Panc1 (cell line): ENCODE measurements around the gene RARRES2. TPM values are rescaled to one million over a fixed set of nuclear protein-coding genes. Genes with fewer than 3 reads are reported as not detected.

Experiments
- ATAC-seq: fragments of 200-7000 bp; cut with Tn5 transposase; 2 replicates; pipeline ENCODE4 v1.9.1; 2020; ENCODE audit warnings: mild to moderate bottlenecking, moderate library complexity
- BruUV-seq: library from RNA; stranded (reverse); fragments of 400-500 nt; replicated peaks from 2 replicates; lab custom pipeline; 2021; lab: Mats Ljungman, UMichigan
- CTCF ChIA-PET: fragments of 300-600 bp; sonication (Branson Sonifier 250); formaldehyde crosslinking; loops from one replicate; lab custom pipeline; 2022; ENCODE audit warnings: antibody characterized with exemption; lab: Charles Lee
- POLR2A ChIA-PET: fragments of 300-600 bp; sonication (Branson Sonifier 250); formaldehyde crosslinking; loops from one replicate; lab custom pipeline; 2022; ENCODE audit warnings: antibody characterized with exemption; lab: Charles Lee
- DNase-seq: peaks from one replicate; pipeline ENCODE4 v3.0.0-alpha.2; 2010; ENCODE audit warnings: low read depth, low spot score
- H3K27ac ChIP-seq: 2 replicates; pipeline ENCODE4 v1.5.1; 2011; ENCODE audit warnings: mild to moderate bottlenecking, low read length, inconsistent platforms
- H3K27me3 ChIP-seq: fragments of 200-500 bp; sonication (Bioruptor generic); 2 replicates; pipeline ENCODE4 v1.6.0; 2014; ENCODE audit warnings: low read length, inconsistent platforms; ENCODE audit not compliant: control insufficient read depth, insufficient read depth
- H3K36me3 ChIP-seq: fragments of 200-500 bp; sonication (Bioruptor generic); 2 replicates; pipeline ENCODE4 v1.5.1; 2014; ENCODE audit warnings: inconsistent platforms, mild to moderate bottlenecking, low read length, moderate library complexity; ENCODE audit not compliant: control insufficient read depth, insufficient read depth
- H3K4me1 ChIP-seq: 2 replicates; pipeline ENCODE4 v1.5.1; 2011; ENCODE audit warnings: inconsistent platforms, mild to moderate bottlenecking, low read length, moderate library complexity; ENCODE audit not compliant: control insufficient read depth, insufficient read depth
- H3K4me3 ChIP-seq, 2 experiments: 2 replicates each; pipeline ENCODE4 v1.5.1; 2011 to 2012; ENCODE audit warnings: low read depth in 2 of 2, low read length in 2 of 2, mild to moderate bottlenecking in 2 of 2, inconsistent platforms in 1 of 2, moderate library complexity in 1 of 2
- H3K9me3 ChIP-seq: fragments of 200-500 bp; sonication (Bioruptor generic); 2 replicates; pipeline ENCODE4 v1.5.1; 2014; ENCODE audit warnings: low read depth, mild to moderate bottlenecking, inconsistent platforms, low read length, moderate library complexity; ENCODE audit not compliant: control insufficient read depth, insufficient read depth
- POLR2AphosphoS5 ChIP-seq: IDR thresholded peaks from 2 replicates; pipeline ENCODE4 v1.6.1; 2012; ENCODE audit warnings: mild to moderate bottlenecking, low read depth, low read length, moderate library complexity
- SIN3A ChIP-seq: IDR thresholded peaks from 2 replicates; pipeline ENCODE4 v1.6.1; 2012; ENCODE audit warnings: low read depth, mild to moderate bottlenecking, low read length, moderate library complexity, borderline replicate concordance; ENCODE audit not compliant: insufficient read depth
- TCF7L2 ChIP-seq: IDR thresholded peaks from 2 replicates; pipeline ENCODE4 v1.6.1; 2011; ENCODE audit warnings: mild to moderate bottlenecking, low read depth, low read length, inconsistent platforms
- in situ Hi-C: cut with HindIII; loops from 2 replicates; pipeline ENCODE4 v1.10.0; 2016; ENCODE audit warnings: low sequenced_read_pairs, low pct_unique_long_range_greater_than_20kb
- intact Hi-C: fragments of 100-400 bp; cut with micrococcal nuclease; formaldehyde crosslinking; loops from one replicate; pipeline ENCODE4 v1.10.0; 2022; ENCODE audit not compliant: unreplicated experiment
- total RNA-seq: library from RNA; stranded (reverse); gene quantifications from one replicate; pipeline ENCODE4 v1.2.1, GENCODE V29; 2021; ENCODE audit not compliant: unreplicated experiment
- TF ChIP-seq, protein P1 (sequence below), 2 experiments: IDR thresholded peaks; 2 replicates each; pipeline ENCODE4 v1.6.1; 2011 to 2012; ENCODE audit warnings: low read depth in 2 of 2, control low read depth in 1 of 2, low read length in 1 of 2, mild to moderate bottlenecking in 1 of 2, moderate library complexity in 1 of 2; ENCODE audit not compliant: insufficient read depth in 1 of 2
- TF ChIP-seq, protein P2 (sequence below): fragments of 450-650 bp; IDR thresholded peaks from 2 replicates; pipeline ENCODE4 v1.5.1; 2017; ENCODE audit warnings: mild to moderate bottlenecking

RARRES2 gene
- total RNA-seq, 1 experiment from 2014 or later = 1.1 TPM

DNA sequence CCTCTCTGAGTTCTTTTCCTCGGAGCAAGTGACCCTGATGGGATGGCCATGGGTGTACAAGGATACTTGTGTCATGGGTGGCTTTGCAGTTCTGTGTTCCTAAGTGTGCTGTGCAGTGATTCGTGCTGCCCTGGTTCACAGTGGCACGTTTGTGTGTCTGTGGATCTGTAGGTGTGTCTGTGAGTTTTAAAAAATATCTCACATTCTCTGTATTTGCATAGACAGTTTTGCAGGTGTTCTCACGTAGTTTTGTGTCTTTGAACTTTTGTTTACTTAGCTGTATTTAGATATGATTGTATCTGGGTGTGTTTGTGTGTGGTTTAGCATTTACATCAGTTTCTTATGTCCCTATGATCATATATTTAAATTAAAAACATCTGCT is 41.4 kb upstream of the RARRES2 start:
- H3K9me3 ChIP-seq = no peaks in the 10 kb centered on the region
- POLR2A ChIA-PET = no interaction called here

DNA sequence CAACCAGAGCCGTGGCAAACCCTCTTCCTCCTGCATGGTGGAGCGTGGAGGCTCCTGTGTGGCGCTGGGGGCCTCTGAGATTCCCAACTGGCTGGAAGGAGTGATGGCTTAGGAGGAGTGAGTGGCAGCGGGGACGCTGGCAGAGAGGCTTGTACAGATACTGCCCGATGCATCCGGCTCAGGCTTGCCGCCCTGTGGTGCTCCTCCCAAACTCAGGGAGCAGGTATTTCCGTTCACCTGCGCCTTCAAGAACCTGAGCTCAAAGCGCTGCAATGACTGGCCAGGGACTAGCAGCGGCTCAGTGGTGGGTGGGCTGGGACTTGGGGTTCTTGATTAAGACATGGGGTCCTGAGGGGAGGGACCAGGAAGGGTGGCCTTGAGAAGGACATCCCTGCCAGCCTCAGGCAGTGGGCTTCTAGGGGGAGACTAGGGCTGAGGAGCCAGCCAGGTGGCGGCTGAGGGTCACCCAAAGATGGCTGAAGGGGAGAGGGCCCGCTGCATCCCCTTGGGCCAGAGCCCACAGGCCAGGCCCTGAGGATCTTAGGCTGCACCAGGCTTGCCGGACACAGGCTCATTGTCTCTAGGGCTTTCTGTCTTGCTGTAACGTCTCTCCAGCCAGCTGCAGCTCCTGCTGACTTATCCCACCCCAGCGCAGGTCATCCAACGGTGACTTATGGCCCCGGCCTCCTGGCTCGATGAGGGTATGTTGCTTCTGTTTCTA is 40.9 kb upstream of the RARRES2 start:
- CTCF ChIA-PET = no interaction called here
- no peak for ATAC-seq
- POLR2A ChIA-PET = interaction anchor here (0.6 kb wide), 1 partner anchor 724 kb away, joined by 11 read pairs; no protein-coding TSS in a partner anchor
- TF ChIP-seq POLR2AphosphoS5 = no peak
- no peak for TF ChIP-seq SIN3A
- no peak for TF ChIP-seq TCF7L2
- TF ChIP-seq, protein P1, sequence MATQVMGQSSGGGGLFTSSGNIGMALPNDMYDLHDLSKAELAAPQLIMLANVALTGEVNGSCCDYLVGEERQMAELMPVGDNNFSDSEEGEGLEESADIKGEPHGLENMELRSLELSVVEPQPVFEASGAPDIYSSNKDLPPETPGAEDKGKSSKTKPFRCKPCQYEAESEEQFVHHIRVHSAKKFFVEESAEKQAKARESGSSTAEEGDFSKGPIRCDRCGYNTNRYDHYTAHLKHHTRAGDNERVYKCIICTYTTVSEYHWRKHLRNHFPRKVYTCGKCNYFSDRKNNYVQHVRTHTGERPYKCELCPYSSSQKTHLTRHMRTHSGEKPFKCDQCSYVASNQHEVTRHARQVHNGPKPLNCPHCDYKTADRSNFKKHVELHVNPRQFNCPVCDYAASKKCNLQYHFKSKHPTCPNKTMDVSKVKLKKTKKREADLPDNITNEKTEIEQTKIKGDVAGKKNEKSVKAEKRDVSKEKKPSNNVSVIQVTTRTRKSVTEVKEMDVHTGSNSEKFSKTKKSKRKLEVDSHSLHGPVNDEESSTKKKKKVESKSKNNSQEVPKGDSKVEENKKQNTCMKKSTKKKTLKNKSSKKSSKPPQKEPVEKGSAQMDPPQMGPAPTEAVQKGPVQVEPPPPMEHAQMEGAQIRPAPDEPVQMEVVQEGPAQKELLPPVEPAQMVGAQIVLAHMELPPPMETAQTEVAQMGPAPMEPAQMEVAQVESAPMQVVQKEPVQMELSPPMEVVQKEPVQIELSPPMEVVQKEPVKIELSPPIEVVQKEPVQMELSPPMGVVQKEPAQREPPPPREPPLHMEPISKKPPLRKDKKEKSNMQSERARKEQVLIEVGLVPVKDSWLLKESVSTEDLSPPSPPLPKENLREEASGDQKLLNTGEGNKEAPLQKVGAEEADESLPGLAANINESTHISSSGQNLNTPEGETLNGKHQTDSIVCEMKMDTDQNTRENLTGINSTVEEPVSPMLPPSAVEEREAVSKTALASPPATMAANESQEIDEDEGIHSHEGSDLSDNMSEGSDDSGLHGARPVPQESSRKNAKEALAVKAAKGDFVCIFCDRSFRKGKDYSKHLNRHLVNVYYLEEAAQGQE (IDR thresholded peaks at IDR 0.05; ENCODE audit: insufficient read depth in 1 of 2, low read depth in 2 of 2, low read length in 1 of 2) = no peak
- TF ChIP-seq, protein P2, sequence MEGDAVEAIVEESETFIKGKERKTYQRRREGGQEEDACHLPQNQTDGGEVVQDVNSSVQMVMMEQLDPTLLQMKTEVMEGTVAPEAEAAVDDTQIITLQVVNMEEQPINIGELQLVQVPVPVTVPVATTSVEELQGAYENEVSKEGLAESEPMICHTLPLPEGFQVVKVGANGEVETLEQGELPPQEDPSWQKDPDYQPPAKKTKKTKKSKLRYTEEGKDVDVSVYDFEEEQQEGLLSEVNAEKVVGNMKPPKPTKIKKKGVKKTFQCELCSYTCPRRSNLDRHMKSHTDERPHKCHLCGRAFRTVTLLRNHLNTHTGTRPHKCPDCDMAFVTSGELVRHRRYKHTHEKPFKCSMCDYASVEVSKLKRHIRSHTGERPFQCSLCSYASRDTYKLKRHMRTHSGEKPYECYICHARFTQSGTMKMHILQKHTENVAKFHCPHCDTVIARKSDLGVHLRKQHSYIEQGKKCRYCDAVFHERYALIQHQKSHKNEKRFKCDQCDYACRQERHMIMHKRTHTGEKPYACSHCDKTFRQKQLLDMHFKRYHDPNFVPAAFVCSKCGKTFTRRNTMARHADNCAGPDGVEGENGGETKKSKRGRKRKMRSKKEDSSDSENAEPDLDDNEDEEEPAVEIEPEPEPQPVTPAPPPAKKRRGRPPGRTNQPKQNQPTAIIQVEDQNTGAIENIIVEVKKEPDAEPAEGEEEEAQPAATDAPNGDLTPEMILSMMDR = no peak
- Histone ChIP-seq H3K4me3 (no peak overlapping the region), H3K27me3 (no peaks in the 10 kb centered on the region), H3K9me3 (no peaks in the 10 kb centered on the region), H3K4me1 (peaks cover 45% of the 10 kb centered on the region), H3K36me3 (no peaks in the 10 kb centered on the region; the same call in 1 of the 2 replicates), H3K27ac (no peak overlapping the region)
- in situ Hi-C loops (no loop called here), intact Hi-C loops (no loop called here)
- BruUV-seq = no TSS peak
- DNase-seq = no peak

More for the DNA sequence above, 41.4 kb upstream of the RARRES2 start:
- TF ChIP-seq TCF7L2 (no peak), SIN3A (no peak), POLR2AphosphoS5 (no peak)
- TF ChIP-seq, protein P1 (IDR thresholded peaks at IDR 0.05; ENCODE audit: insufficient read depth in 1 of 2, low read depth in 2 of 2, low read length in 1 of 2) = no peak
- TF ChIP-seq, protein P2 = no peak
- Histone ChIP-seq H3K27me3 (no peaks in the 10 kb centered on the region), H3K4me1 (peaks cover 40% of the 10 kb centered on the region), H3K36me3 (no peaks in the 10 kb centered on the region; the same call in 1 of the 2 replicates), H3K4me3 (no peak overlapping the region), H3K27ac (no peak overlapping the region)
- DNase-seq = no peak
- in situ Hi-C loops = no loop called here
- ATAC-seq = no peak
- intact Hi-C loops = no loop called here
- CTCF ChIA-PET = no interaction called here
- BruUV-seq = no TSS peak
